HG03575 (cell line): ENCODE measurements around the gene CAPN6.

ENCODE experiments used
- ATAC-seq: cut with Tn5 transposase; IDR thresholded peaks from one replicate; pipeline ENCODE4 v1.9.1; 2021; ENCODE audit not compliant: unreplicated experiment, insufficient number of reproducible peaks, low FRiP score; ENCODE audit errors: extremely low read depth

The CAPN6 gene

DNA sequence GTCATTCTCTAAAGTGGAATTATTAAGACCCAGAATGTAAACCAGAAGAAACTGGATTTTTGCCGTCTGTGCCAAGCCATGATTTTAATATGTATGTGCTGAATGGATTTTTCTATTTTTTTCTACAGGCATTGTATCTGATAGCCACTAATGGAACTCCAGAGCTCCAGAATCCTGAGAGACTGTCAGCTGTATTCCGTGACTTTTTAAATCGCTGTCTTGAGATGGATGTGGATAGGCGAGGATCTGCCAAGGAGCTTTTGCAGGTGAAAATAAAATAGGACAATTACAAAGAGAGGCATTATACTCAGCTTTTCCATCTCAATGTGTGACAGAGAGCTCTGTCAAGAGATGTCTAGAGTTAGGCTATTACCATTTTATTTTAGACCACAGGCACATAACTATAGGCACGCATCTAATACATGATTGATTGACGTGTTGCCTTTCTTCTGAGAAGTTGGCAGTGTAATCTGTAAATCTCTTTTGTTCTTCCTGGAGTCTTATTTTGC lies 53.9 kb downstream of the CAPN6 start:
- no peak for ATAC-seq

GRCh38 chrX:111207851-111208250 lies 62.4 kb downstream of the CAPN6 start:
- ATAC-seq, result no peak

GRCh38 chrX:111200327-111200726 lies 70.0 kb downstream of the CAPN6 start:
- no peak for ATAC-seq

DNA sequence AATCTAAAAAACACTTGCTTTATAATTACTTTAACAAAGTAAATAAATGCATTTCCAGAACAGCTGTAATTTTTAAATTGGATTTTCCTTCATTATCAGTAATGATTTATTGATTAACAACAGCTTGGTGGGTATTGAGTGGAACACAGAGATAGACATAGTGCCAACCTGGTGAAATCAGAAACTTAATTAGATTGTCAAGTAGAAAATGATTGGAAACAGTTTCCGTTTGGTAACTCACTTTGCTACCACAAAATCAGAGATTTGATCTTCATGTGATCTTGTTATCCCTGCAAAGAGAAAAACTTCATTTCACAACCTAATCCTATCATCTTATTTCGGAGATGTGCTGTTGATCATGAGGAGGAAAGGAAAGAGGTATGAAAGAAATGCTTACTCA lies 70.8 kb downstream of the CAPN6 start:
- no peak for ATAC-seq
